OCI-LY7 (cell line): Measurements from ENCODE around the gene FGD2. TPM values are rescaled to one million over a fixed set of nuclear protein-coding genes. Genes with fewer than 3 reads are reported as not detected.

Experiments used
- BruUV-seq: library from RNA; stranded (reverse); fragments of 400-500 nt; replicated peaks from 2 replicates; lab custom pipeline; 2021; lab: Mats Ljungman, UMichigan
- CTCF ChIA-PET: fragments of 300-600 bp; sonication (Branson Sonifier 250); formaldehyde crosslinking; loops from one replicate; lab custom pipeline; 2022; ENCODE audit warnings: antibody characterized with exemption; ENCODE audit not compliant: unreplicated experiment; lab: Charles Lee
- POLR2A ChIA-PET: fragments of 300-600 bp; sonication (Branson Sonifier 250); formaldehyde crosslinking; loops from one replicate; lab custom pipeline; 2022; ENCODE audit warnings: antibody characterized with exemption; lab: Charles Lee
- DNase-seq: peaks from one replicate; pipeline ENCODE4 v3.0.0-alpha.2; 2015; ENCODE audit warnings: low spot score
- H2AFZ ChIP-seq: fragments of 200-600 bp; sonication (generic), shearing (Covaris generic); 2 replicates; pipeline ENCODE4 v1.6.1; 2014; ENCODE audit warnings: mild to moderate bottlenecking, antibody characterized with exemption, low read length, moderate library complexity
- H3K27ac ChIP-seq: fragments of 200-600 bp; sonication (generic); 2 replicates; pipeline ENCODE4 v1.5.1; 2014; ENCODE audit warnings: mixed run types, low read depth, mild to moderate bottlenecking, moderate library complexity, low read length, inconsistent platforms; ENCODE audit not compliant: poor library complexity, severe bottlenecking
- H3K36me3 ChIP-seq: fragments of 200-600 bp; sonication (generic); 2 replicates; pipeline ENCODE4 v1.6.1; 2014; ENCODE audit warnings: mild to moderate bottlenecking, antibody characterized with exemption, low read length, moderate library complexity, mixed read lengths; ENCODE audit not compliant: insufficient read depth
- H3K4me1 ChIP-seq: fragments of 200-600 bp; sonication (generic); 2 replicates; pipeline ENCODE4 v1.5.1; 2014; ENCODE audit warnings: mild to moderate bottlenecking, low read length; ENCODE audit not compliant: insufficient read depth, poor library complexity, severe bottlenecking
- H3K4me2 ChIP-seq: fragments of 200-600 bp; sonication (generic); 2 replicates; pipeline ENCODE4 v1.6.1; 2014; ENCODE audit warnings: mild to moderate bottlenecking, low read length
- H3K4me3 ChIP-seq: fragments of 200-600 bp; sonication (generic); 2 replicates; pipeline ENCODE4 v1.5.1; 2014; ENCODE audit warnings: mild to moderate bottlenecking, low read depth, low read length; ENCODE audit not compliant: poor library complexity, severe bottlenecking
- H3K79me2 ChIP-seq: fragments of 200-600 bp; sonication (generic); 2 replicates; pipeline ENCODE4 v1.6.1; 2016; ENCODE audit warnings: low read depth, mild to moderate bottlenecking, low read length, moderate library complexity, mixed read lengths; ENCODE audit not compliant: insufficient read depth
- H3K9me2 ChIP-seq: fragments of 200-600 bp; sonication (generic); 2 replicates; pipeline ENCODE4 v1.6.1; 2016; ENCODE audit warnings: mild to moderate bottlenecking, low read length, mixed read lengths; ENCODE audit not compliant: insufficient read depth
- H3K9me3 ChIP-seq: fragments of 200-600 bp; sonication (generic); 2 replicates; pipeline ENCODE4 v1.6.1; 2014; ENCODE audit warnings: mild to moderate bottlenecking, mixed run types, low read length, mixed read lengths
- H4K20me1 ChIP-seq: fragments of 200-600 bp; sonication (generic); 2 replicates; pipeline ENCODE4 v1.6.1; 2014; ENCODE audit warnings: mild to moderate bottlenecking, antibody characterized with exemption, low read length, moderate library complexity, mixed read lengths; ENCODE audit not compliant: insufficient read depth
- CTCF ChIP-seq: fragments of 200-600 bp; sonication (generic); conservative IDR thresholded peaks from 2 replicates; pipeline ENCODE4 v1.5.1; 2014; ENCODE audit warnings: mild to moderate bottlenecking, antibody characterized with exemption, low read length, moderate library complexity, mixed read lengths
- EZH2phosphoT487 ChIP-seq: fragments of 200-600 bp; sonication (generic); IDR thresholded peaks from 2 replicates; pipeline ENCODE4 v1.6.1; 2018; ENCODE audit warnings: low read depth, borderline replicate concordance, mild to moderate bottlenecking, mixed run types, antibody characterized with exemption, low read length, moderate library complexity, mixed read lengths
- intact Hi-C: fragments of 100-400 bp; cut with micrococcal nuclease; formaldehyde crosslinking; loops from one replicate; pipeline ENCODE4 v1.10.0; 2022; ENCODE audit not compliant: unreplicated experiment
- total RNA-seq, 2 experiments: library from RNA; depleted of rRNA in 1 of 2; stranded (reverse); fragments of >200 nt in 1 of 2; shearing (Covaris generic) in 1 of 2; gene quantifications; 2 replicates each; pipeline ENCODE4 v1.2.3, GENCODE V29; 2014 to 2022

The FGD2 gene
- total RNA-seq, 2 experiments from 2014 or later, result 27.8 to 48.6 TPM

- H3K4me3 ChIP-seq, result no peak overlapping the region
- POLR2A ChIA-PET, result no interaction called here
- H3K9me2 ChIP-seq, result no peaks in the 10 kb centered on the region
- no peak overlapping the region for H3K27ac ChIP-seq
- CTCF ChIA-PET, result no interaction called here
- TF ChIP-seq EZH2phosphoT487 (no peak), CTCF (no peak)
- no peak overlapping the region for H3K4me2 ChIP-seq
- peaks cover 3% of the 10 kb centered on the region for H3K4me1 ChIP-seq
- no peak overlapping the region for H2AFZ ChIP-seq
- no peaks in the 10 kb centered on the region for H3K79me2 ChIP-seq
- H3K9me3 ChIP-seq, result no peaks in the 10 kb centered on the region
- DNase-seq, result no peak
- intact Hi-C loops, result no loop called here
- BruUV-seq, result no TSS peak
- H4K20me1 ChIP-seq, result no peaks in the 10 kb centered on the region
- H3K36me3 ChIP-seq, result no peaks in the 10 kb centered on the region
Measured at GRCh38 chr6:37074053-37074827, 68.8 kb downstream of the FGD2 start.

GRCh38 chr6:37077191-37077904 lies 71.9 kb downstream of the FGD2 start:
- H3K4me3 ChIP-seq, result no peak overlapping the region
- CTCF ChIA-PET, result interaction anchor here (0.6 kb wide), 1 partner anchor 15 kb away, joined by 3 read pairs; no protein-coding TSS in a partner anchor
- H3K4me1 ChIP-seq, result peaks cover 3% of the 10 kb centered on the region
- no peak overlapping the region for H2AFZ ChIP-seq
- H3K79me2 ChIP-seq, result no peaks in the 10 kb centered on the region
- no peaks in the 10 kb centered on the region for H4K20me1 ChIP-seq
- POLR2A ChIA-PET, result interaction anchor here (0.6 kb wide), 1 partner anchor 71 kb away, joined by 4 read pairs; no protein-coding TSS in a partner anchor
- H3K4me2 ChIP-seq, result no peak overlapping the region
- no peaks in the 10 kb centered on the region for H3K9me3 ChIP-seq
- intact Hi-C loops, result no loop called here
- H3K9me2 ChIP-seq, result no peaks in the 10 kb centered on the region
- BruUV-seq, result no TSS peak
- no peak for DNase-seq
- no peak overlapping the region for H3K27ac ChIP-seq
- H3K36me3 ChIP-seq, result no peaks in the 10 kb centered on the region
- TF ChIP-seq CTCF (no peak), EZH2phosphoT487 (no peak)
